Stimulated activated CD8-positive, alpha-beta memory T cell treated with anti-CD3 and anti-CD28 coated beads, Interleukin-12 subunit alpha, Interleukin-12 subunit beta, amount 100 ng/mL, for 24 hours (primary cell): ENCODE data around the gene PPARA.
"Not testable (repeated sequence)": the region's sequence is repeated elsewhere in the genome, so short reads cannot be mapped to it uniquely, and the experiment has no call there.

Experiments
- DNase-seq: peaks from one replicate; pipeline ENCODE4 v3.0.0-alpha.2; 2020; ENCODE audit errors: extremely low read depth

PPARA gene

DNA sequence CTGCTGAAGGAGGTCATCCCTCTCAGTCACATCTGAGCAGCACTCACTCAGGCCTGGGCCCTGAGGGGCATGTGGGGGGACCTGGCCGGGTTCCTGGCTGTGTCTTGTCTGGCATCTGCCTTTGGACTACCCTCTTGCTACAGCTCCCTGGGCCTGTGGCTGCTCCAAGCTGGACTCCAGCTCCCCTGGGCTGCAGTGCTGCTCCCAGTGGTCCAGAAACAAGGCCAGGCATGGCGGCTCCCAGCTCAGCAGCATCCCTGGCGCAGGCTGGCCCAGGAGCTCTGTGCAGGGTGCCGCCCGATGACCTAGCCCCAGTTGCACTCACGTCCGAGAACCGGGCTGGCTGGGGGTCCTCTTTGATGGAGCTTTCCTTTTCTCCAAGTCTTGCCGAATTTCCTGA, 94.4 kb downstream of the PPARA start:
- DNase-seq, result no peak

DNA sequence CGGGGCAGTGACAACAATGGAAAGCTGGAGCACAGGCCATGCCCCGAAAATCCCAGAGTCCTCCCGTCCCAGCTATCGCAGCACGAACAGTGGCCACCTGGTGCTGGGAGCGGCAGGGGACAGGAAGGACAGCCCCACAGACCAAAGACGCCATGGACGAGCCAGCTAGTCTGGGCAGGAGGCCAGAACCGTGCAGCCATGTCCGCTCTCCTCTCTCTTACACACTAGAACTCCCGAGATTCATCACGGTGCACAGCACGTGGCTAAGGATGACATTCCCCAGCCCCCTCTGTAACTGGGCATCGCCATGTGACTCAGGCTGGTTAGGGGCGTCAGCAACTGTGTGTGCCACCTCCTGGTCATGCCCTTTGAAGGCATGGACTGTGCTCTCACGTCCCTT, 95.2 kb downstream of the PPARA start:
- DNase-seq, result no peak

DNA sequence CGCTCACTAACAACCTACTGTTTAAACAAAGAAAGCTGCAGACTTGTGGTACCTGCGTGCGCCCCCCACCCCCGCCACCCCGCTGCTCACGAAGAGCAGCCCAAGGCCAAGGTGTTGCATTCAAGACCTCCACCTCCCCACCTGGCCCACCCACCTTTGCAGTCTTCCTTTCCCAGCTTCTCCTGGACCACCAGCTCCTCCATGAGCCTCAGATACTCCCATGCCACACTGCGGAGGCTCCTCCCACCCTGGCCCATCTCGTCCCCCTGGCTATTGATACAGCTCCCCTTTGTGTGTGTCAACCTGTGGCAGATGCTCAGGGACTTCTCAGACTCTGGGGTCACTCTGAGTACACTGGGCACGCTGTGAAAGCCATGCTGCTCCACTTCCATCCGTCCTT, 95.9 kb downstream of the PPARA start:
- no peak for DNase-seq

DNA sequence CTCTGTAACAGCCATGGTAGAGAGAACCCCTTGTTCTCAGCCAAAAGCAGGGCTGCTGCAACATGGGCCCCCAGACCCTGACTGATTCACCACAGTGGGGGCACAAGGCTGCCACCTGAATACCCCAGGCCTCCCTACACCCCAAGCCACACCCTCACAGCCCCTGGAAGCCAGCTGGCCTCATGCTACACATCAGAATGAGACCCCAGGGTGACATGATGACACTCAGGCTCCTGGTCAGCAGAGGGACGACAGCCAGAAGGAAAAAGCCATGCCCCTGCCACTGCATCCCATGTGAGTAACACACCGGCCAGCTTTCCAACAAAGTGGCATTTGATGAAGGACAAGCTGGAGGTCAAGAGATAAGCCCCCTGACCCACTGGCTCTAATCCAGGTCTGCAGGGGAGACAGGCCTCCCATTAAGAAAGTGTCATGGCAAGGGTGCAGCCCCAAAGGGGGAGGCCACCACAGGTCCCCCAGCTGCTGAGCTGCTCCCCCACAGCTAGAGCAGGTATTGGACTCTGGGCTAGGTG, 97.2 kb downstream of the PPARA start:
- DNase-seq, result no peak

DNA sequence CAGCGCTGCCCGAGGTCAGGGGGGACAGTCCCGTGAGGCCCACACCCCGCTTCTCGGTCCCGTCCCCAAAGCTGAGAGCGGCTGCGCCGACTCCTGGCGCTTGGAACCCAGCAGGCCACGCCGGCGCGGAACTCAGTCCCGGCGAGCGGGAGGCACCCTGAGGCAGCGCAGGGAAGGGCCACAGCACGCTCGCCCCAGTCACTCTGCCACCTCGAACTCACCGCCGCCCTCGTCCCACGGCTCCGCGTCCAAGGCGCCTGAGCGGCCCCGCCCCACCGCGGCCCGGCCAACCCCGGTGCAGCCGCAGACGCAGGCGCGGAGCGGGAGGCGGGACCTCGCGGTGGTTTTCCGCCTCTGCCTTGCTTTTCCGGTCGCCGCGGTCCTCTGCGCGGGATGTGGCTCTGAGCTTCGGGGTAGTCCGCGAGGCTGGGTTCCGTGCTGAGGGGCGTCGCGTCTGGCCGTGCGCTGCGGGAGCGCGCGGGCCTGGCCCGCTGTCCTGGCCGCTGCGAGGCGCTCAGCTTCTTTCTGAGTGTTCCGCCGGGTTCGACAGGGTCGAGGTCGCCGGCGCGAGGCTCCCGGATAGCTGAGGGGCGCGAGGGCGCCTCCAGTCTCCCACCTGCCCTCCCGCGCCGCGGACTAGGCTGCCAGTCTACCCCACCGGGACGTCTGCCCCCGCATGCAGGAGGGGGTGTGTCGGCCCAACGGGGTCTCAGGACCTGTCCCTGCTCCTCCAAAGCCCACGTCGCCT, 99.9 kb downstream of the PPARA start, which contains the start of gene CDPF1:
CDPF1 (minus strand) TSS at position 259 of the 748 bp plus-strand sequence. CDS start 2,009 bp downstream, outside the sequence.
- peak; percentile 79 for DNase-seq

DNA sequence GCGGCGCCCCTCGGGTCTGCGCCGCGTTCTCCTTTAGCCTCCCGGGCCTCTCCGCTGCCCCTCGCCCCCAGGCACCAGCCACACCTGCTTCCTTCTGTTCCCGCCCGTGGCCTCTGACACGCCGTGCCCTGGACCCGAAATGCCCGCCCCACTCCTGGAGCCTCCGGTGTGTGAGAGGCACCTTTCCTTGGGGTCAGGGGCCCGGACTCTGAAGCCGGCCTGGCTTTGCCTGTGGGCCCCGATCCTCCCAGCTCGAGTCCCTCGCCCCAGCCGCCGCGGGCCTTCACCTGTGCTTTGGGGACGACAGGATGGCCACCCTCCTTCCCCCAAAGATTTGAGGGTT, 100.4 kb downstream of the PPARA start:
- no peak for DNase-seq

DNA sequence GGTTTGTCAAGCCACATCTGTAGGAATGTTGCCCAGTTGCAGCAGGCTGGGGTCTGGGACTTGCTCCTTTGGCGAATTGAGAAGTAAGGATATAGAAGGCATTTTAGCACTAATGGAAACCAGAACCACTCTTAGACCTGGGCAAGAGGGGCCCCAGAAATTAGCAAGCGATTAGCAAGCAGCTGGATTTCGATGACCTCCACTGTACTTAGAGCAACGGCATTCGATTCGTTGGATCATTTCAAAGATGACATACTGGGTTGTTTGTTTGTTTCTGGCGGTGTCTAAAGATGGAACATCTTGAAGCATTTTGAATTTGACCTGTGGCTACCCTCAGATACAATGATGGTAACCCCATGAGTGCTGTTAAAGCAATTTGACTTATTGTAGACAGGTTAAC, 100.9 kb downstream of the PPARA start:
- no peak for DNase-seq

DNA sequence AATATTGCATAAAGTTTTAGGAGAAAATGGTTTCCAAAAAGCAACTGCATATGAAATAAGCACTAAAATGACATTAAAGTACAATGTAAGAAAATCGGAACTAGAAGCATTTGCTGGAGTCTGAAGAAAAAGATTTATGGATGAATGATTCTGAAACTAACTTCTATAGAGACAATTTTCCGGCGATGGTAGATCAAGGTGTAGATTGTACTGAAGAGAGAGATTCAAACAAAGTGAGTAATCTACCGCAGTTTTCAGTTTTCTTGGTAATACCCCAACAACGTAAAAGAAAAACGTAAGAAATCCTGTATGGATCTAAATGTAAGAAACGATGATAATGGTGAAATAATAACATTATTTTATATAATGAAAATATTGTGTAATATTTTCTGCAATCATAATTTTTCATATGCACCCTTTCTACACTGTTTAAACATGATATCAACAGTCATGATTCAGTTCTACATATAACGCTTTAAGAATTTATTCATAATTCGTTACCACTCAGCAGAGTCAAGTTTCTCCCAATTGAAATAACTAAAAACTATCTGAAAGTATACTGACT, 101.6 kb downstream of the PPARA start:
- no peak for DNase-seq

DNA sequence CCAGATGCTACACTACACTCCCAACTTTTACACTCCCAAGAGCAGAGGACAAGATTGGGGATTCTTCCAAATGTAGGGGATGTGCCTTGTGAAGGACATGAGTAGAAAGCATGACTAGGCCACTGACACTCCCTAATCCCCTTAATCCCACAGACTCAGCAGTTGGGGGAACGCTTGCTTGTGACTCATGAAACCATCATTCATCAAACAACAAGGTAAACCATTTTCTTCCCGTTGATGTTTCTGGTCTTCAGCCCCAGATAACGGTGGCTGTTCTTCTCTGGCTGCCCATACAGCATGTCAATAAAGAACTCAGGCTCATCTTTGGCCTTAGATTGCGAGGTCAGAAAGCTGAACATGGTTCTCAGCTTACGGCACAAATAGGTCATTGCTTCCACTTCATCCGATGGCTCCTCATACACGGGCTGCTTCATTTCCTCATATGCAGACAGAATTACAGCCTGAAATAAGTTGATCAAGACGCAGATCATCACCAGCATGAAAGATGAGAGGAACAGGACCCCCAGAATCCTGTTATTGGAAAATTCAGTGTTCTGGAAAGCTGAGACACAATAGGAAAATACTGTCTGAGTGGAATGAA, 106.1 kb downstream of the PPARA start:
- DNase-seq, result no peak

DNA sequence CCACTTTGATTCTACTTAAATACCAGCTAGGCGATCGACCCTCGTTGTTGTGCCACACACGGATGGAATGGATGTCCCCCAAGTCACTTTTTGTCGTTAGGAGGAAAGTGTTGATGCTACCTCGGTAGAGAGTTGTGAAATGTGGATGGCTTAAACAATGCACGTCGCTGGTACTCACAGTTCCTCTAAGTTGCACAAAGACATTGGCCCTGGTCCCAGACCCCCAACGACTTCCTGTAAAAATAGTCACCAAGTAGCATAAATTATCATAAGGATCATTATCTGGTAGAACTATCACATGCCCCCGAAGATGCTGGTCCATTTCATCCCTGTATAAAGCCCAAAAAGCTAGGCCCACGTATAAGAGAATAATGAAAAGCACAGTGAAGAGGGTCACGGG, 109.0 kb downstream of the PPARA start:
- DNase-seq, result no peak

DNA sequence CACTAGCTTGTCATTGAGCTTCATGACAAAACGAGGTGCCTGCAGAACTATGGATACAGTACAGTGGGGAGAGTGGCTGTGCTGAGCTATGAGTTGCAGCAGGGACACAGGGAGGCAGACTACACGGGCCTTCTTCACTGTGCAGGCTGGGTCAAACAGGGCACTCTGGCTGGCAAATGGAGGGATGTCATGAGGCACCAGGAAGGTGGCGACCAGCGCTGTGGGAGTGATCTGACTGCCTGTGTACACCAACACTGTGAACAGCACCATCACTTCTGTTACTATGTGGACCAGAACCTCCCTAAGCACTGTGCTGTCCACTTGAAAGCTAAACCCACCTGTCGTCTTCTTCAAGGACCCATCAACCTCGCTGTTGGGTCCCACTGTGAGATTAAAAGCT, 109.7 kb downstream of the PPARA start:
- DNase-seq, result no peak

DNA sequence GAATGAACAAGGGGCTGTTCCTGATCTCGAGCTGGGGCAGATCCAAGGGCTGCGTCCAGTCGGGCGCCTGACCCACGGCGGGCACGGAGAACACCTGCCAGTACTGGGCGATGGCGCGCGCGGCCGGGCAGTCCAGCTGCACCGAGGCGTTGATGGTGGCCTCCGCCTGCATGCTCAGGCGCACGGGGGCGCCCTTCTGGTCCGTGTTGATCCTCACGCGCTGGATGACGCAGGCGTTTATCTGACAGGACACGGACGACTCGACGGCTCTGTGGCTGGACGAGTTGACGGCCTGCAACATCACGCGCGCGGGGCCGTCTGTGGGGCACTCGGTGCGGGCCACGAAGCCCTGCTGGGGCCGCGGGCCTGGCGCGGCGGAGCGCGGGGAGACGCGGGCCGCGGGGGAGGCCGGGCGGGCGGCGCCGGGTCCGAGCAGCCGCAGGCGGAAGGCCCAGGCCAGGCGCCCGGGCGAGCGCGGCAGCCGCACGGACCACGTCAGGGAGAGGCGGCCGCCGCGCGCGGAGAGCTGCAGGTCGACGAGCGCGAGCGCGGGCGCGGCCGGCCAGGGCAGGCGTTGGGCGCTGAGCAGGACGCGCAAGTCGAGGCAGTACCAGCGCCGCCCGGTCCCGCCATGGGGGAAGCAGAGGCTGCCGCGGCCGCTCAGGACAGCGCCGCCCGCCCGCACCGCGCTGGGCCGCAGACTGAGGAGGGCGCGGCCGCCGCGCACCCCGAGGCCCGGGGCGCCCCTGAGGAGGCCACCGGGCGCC, 112.3 kb downstream of the PPARA start:
- DNase-seq, result no peak

DNA sequence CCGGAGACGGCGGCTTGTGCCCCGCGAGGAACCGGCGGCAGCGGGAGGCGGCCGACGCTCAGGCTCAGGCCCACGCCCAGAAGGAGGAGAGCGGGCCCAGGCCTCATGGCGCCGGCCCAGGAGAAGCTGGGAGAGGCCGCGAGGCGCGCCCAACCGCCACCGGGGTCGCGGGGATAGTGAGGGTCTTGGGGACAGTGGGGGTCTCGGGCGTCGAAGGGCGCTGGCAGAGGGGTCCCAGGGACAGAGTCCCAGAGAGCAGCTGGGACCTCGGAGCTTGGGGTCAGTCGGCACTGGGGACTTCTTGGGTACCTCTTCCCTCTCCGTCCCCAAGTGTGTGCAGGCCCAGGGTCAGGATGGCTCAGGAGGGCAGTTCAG, 112.9 kb downstream of the PPARA start, which contains the start of gene PKDREJ:
PKDREJ (minus strand) TSS at position 128 of the 375 bp plus-strand sequence; CDS start at position 107, 21 bp downstream.
- DNase-seq, result no peak

DNA sequence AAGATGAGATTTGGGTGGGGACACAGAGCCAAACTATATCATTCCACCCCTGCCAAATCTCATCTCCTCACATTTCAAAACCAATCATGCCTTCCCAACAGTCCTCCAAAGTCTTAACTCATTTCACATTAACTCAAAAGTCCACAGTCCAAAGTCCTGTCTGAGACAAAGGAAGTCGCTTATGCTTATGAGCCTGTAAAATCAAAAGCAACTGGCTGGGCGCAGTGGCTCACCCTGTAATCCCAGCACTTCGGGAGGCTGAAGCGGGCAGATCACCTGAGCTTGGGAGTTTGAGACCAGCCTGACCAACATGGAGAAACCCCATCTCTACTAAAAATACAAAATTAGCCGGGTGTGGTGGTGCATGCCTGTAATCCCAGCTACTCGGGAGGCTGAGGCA, 114.2 kb downstream of the PPARA start:
- not testable (repeated sequence) for DNase-seq

DNA sequence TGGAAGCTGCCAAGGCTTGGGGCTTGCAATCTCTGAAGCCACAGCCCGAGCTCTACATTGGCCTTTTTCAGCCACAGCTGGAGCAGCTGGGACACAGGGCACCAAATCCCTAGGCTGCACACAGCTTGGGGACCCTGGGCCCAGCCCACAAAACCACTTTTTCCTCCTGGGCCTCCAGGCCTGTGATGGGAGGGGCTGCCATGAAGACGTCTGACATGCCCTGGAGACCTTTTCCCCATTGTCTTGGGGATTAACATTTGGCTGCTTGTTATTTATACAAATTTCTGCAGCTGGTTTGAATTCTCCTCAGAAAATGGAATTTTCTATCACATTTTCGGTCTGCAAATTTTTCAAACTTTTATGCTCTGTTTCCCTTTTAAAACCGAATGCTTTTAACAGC, 115.3 kb downstream of the PPARA start:
- not testable (repeated sequence) for DNase-seq

DNA sequence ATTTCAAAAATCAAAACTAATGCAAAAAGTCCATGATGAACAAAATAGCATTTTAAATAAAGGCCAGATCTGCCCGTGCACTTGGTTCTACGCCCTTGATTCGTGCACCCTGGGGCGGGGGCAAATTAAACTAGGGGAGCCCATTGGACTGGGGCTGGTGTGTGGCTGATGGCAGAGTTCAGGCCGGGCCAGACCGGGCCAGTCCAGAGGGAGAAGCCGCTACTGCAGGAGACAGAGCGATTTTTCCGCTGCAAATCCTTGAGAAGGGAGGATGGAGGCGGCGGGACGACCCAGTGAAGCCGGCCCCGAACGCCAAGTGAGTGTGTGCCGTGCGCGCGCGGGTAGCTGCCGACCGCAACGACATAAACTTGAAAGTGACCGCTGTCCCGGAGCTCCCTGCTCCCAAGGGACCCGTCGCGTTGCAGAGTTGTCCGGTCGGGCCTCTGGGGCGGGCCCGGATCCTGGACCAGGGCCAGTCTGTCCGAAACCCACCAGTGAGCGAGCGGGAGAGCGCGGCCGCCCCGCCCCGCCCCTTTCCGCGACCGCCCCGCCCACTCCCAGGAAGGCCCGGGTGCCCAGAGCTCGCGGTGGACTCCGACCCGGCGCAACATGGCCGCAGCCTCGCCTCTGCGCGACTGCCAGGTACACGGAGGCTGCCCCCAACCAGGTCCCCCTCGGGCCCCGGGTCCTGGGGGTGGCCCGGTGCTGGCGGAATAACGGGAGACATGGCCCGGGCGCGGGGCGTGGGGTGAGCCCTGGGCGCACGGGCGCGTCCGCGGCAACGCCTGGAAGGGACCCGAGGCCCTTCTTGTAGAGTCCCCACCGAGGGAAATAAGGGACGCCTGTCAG, 117.3 kb downstream of the PPARA start, which contains the start of gene TTC38:
TTC38 (plus strand) TSS at position 578 of the 849 bp plus-strand sequence; CDS start at position 610, 32 bp downstream.
- no peak for DNase-seq

DNA sequence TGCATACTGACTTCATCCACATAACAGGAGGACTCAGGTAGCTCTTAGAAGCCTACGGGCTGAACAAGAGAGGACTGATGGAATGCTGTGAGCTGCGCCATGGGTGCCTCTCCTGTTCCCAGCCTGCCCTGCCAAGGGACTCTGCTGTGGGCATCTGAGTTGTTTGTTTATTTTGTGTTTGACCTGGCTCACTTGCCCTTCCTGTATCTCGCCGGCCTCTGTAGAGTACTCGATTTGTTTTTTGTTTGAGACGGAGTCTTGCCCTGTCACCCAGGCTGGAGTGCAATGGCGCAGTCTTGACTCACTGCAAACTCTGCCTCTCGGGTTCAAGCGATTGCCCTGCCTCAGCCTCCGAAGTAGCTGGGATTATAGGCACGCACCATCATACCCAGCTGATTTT, 119.2 kb downstream of the PPARA start:
- no peak for DNase-seq

DNA sequence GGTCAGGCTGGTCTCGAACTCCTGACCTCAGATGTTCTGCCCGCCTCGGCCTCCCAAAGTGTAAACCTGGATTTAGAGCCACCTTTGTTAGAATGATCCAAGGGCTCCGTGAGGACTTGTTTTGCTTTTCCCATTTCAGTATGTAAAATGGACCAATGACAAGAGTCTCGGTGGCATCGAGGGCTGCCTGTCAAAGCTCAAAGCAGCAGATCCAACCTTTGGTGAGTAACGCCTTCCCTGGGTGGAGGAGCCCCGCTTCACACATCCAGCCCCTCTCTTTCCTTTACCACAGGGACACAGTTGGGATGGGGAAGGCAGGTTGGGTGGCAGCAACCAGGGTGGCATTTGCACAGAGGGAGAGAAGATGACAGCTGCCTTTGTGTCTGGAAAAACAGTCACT, 121.9 kb downstream of the PPARA start:
- DNase-seq, result no peak

DNA sequence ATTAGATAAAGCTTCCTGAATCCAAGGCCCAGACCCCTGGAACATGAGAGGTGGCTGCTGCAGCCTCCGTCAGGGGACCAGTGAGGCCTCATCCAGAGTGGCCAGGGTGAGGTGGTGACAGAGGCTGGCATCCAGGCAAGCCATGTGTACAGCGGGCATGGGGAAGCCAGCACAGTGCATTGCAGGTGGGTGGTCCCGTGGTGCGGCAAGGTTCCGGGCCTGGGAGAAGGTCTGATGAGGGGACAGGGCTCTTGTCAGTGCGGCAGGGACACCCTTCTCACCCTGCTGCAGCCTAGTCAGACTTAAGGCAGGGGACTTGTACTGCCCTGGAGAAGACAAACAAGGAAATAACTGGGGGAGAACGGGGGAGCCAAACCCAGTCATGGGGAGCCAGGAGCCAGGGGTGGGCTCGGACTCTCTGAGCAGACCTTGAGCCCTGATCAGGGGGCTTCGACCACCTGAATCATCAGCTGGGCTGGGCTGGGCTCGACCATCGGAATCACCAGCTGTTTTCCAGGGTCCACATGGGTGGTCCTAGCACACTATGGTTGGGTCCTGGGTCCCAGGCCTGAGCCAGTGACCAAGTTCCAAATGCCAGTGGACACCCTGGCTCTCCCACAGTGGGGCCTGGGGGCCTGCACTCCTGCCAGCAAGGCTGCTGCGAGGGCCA, 122.6 kb downstream of the PPARA start:
- DNase-seq, result no peak

DNA sequence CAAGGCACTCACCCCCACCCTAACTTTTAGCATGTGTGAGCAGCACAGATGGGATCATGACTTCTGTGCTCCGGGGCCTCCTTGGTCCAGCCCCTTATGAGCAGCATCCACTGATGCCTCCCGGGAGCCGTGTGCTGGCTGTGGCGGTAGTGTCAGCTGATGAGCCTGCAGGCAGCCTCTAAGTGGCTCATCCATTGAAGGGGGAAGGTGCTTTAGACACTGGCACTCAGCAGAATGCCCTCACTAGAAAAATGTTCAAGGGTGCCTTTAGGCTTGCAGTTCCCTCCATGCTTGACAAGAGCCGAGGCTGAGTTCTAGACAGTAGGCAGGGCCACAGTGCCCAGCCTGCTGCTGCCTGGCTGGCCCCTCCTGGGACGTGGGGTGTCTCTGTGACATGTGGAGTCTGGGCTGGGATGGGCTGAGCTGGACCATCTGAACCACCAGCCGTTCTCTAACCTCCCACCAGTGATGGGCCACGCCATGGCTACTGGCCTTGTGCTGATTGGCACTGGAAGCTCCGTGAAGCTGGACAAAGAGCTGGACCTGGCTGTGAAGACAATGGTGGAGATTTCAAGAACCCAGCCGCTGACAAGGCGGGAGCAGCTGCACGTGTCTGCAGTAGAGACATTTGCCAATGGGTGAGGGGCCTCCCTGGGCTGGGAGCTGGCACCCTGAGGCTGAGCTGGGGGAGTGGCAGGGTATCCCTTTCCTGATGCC, 123.3 kb downstream of the PPARA start:
- DNase-seq, result no peak
